ENCODE measurements around the gene EZR.
"Not testable (repeated sequence)": the region's sequence is repeated elsewhere in the genome, so short reads cannot be mapped to it uniquely, and the experiment has no call there.

DNA sequence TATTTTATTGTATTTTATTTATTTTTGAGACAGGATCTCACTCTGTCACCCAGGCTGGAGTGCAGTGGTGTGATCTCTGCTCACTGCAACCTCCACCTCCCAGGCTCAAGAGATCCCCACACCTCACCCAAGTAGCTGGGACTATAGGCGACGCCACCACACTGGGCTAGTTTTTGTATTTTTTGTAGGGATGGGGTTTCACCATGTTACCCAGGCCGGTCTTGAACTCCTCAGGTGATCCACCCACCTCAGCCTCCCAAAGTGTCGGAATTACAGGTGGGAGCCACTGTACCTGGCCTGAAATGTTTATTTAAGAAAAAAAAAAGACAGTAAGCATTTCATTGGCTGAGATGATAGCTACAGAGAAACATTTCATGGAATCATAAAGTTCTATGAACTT lies 4.4 kb upstream of the EZR start:
- TF ChIP-seq, protein P1, sequence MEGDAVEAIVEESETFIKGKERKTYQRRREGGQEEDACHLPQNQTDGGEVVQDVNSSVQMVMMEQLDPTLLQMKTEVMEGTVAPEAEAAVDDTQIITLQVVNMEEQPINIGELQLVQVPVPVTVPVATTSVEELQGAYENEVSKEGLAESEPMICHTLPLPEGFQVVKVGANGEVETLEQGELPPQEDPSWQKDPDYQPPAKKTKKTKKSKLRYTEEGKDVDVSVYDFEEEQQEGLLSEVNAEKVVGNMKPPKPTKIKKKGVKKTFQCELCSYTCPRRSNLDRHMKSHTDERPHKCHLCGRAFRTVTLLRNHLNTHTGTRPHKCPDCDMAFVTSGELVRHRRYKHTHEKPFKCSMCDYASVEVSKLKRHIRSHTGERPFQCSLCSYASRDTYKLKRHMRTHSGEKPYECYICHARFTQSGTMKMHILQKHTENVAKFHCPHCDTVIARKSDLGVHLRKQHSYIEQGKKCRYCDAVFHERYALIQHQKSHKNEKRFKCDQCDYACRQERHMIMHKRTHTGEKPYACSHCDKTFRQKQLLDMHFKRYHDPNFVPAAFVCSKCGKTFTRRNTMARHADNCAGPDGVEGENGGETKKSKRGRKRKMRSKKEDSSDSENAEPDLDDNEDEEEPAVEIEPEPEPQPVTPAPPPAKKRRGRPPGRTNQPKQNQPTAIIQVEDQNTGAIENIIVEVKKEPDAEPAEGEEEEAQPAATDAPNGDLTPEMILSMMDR (IDR thresholded peaks at IDR 0.05): not testable (repeated sequence)
- not testable (repeated sequence) for TF ChIP-seq POLR2A (IDR thresholded peaks at IDR 0.05)

All from esophagus squamous epithelium (tissue), 4 donors.